Fibroblast of lung (primary cell): ENCODE results near the gene PCDH12.

Source experiments
- CTCF ChIP-seq, 2 donors: IDR thresholded peaks in 1 of 2; conservative IDR thresholded peaks in 1 of 2; 1 replicate in 1 of 2; 2 replicates in 1 of 2; pipeline ENCODE4 v1.5.1; 2011 to 2012; ENCODE audit warnings: low read length in 2 of 2, control low read depth in 1 of 2, inconsistent platforms in 1 of 2, low read depth in 1 of 2, mild to moderate bottlenecking in 1 of 2
- EZH2 ChIP-seq: IDR thresholded peaks from 2 replicates; pipeline ENCODE4 v1.5.1; 2012; ENCODE audit warnings: low read length, control low read depth, mild to moderate bottlenecking; ENCODE audit errors: missing control alignments

- TF ChIP-seq CTCF (conservative IDR thresholded peaks at IDR 0.05 in 1 of 2, IDR thresholded peaks at IDR 0.05 in 1 of 2; ENCODE audit: low read depth in 1 of 2, low read length in 2 of 2) (no peak), EZH2 (no peak)
Observed at GRCh38 chr5:141976176-141976575, 18.2 kb upstream of the PCDH12 start.
